Non-pigmented ciliary epithelial cell (primary cell): ENCODE results near the gene ARHGAP32.
"Not testable (repeated sequence)": the region's sequence is repeated elsewhere in the genome, so short reads cannot be mapped to it uniquely, and the experiment has no call there.

ENCODE experiments used
- DNase-seq: peaks from one replicate; pipeline ENCODE4 v3.0.0-alpha.2; 2010; ENCODE audit warnings: low read depth

Gene ARHGAP32

DNA sequence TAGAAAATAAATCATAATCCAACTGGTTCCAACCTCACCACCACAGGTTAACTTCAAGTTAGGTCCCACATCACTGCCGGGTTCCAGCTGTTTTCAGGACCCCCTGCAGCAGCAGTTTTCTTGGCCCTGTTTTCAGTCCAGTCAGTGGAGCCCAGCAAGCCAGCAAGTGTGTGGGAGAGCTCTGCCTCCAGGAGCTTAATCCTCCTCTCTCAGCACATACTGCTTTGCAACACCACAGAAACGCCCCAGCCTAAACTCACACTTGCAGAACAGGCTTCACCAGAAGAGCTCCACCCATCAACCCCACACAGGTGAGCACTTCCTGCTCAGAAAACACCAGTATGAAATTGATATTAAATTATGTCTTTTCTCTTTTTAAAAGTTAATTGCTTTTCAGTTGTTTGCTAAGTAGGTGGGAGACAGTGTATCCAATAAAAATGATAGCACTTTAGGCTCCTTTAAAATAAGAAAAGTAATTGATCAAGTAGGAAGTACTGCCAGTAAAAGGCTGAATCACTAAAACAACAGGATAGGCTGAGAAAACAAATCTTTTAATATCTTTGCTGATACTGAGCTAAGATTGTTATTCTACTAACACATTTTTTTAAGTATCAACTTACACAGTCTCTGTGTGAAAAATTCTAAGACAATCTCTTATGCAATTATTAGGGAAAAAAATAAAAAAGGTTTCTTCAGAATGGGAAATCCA is 168.0 kb downstream of the ARHGAP32 start:
- no peak for DNase-seq

DNA sequence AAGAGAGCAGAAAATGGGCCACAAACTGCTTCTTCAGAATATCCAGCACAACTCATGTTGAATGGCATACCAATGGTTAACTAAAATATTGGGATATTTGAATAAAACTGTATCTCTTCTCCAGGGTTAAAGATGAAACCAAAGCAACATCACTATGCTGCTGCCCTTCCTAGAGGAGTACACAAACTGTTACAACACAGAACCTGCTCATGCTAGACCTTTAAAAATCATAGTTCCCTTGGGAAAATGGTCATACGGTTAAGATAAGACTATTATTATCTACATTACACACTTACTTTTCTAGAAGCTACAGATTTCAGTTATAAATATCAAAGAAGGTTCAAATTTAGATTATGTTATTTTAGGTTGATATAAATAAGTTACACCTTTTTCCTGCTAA is 170.8 kb downstream of the ARHGAP32 start:
- no peak for DNase-seq

DNA sequence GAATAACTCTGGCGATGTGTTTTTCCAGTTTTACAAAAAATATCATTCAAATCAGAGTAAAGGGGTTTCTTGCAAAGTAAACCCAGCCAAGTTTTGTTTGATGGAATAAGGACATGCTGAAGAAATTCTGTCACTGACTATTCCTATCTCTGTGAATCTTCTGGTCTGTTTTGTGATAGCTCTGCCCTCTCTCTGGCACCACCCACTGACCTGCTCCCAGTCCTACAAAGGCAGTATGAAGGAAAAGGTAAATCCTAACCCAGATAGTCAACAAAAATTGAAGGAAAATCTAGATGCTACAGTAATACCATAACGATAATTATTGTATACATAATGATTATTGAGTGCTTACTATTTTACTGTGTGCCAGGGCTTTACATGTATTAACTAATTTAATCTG is 173.1 kb downstream of the ARHGAP32 start:
- no peak for DNase-seq

DNA sequence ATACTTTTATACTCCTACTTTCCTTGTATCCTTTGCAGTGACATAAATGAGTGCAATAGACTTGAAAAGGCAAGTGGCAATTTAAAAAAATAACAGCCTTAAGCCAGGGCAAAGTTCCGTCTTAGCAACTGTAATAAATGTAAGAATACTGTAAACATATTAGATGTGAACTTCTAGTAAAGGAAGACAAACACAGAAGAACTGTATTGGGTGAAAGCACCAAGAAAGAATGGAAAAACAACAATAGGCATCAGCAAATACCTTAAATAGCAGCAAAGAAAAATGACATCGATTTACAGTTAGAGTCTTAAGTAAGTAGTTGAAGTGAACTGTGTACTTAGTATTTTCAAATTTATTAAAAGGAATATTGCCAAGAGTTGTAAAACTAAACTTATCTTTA is 174.0 kb downstream of the ARHGAP32 start:
- no peak for DNase-seq

DNA sequence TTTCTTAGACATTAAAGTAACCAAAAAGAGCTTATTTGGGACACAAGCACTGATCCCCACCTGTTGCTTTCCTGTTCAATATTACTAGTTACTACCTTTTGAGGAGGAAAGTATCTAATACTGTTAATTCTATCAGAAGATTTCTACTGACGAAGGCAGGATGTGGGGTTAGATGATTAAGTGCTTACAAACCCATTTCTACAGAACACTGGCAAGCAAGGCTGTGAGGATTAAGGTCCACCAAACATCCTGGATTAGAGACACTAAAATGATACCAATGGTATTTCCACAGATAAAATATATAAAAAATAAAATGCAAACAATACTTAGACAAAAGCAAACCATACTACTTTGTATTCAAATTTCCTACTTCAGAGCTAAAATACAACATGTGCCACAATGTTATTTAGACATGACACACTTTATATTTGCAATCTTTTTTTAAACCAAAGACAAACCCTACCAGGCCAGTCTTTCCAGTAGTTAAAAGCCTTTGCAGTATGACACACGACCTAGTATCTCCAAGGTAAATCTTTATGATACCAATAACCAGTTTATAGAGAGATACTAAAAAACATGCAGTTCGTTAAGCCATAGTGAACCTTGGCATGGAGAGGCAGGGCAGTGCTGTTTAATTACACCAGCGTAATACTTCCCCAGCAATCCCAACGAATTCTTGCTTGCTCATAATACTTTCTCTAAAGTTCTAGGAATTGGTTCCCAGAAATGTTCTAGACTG is 178.2 kb downstream of the ARHGAP32 start:
- no peak for DNase-seq

DNA sequence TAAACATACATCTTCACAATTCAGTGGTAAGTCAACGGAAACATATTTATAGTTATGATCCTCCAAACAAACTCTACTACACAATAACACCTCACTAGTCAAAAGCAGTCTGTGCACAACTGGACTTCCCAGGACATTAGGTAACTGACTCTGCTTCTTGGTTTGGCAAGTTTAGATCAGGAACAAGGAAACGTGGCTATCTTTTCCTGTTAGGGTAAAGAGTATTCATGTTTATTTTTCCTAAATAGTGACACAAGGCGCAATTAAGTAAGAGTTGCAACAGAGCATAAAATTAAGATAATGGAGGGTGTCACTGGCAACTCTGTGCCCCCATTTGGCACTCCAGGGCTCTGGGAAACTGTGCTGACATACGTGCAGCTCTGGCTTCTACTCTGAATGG is 179.2 kb downstream of the ARHGAP32 start:
- DNase-seq, result no peak

DNA sequence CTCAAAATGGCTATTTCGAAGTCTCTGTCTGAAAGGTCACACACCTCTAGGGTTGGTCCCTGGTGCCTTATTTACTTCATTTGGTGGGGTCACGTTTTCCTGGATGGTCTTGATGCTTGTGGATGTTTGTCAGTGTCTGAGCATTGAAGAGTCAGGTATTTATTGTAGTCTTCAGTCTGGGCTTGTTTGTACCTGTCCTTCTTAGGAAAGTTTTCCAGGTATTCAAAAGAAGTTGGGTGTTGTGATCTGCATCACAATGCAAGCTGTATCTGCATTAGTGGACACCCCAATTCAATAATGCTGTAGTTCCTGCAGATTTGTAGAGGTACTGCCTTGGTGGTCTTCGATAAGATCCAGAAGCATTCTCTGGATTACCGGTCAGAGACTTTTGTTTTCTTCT is 186.0 kb downstream of the ARHGAP32 start:
- no peak for DNase-seq

DNA sequence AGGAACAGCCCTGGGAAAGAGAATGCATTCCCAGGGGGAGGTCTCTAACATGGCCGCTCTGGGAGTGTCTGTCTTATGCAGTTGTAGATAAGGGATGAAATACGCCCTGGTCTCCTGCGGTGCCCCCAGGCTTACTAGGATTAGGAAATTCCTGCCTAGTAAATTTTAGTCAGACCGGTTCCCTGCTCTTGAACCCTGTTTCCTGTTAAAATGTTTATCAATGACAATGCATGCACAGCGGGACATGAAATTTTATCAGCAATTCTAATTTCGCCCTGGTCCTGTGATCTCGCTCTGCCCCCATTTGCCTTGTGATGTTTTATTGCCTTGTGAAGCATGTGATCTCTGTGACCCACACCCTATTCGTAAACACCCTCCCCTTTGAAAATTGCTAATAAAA is 193.0 kb downstream of the ARHGAP32 start:
- DNase-seq, result not testable (repeated sequence)

DNA sequence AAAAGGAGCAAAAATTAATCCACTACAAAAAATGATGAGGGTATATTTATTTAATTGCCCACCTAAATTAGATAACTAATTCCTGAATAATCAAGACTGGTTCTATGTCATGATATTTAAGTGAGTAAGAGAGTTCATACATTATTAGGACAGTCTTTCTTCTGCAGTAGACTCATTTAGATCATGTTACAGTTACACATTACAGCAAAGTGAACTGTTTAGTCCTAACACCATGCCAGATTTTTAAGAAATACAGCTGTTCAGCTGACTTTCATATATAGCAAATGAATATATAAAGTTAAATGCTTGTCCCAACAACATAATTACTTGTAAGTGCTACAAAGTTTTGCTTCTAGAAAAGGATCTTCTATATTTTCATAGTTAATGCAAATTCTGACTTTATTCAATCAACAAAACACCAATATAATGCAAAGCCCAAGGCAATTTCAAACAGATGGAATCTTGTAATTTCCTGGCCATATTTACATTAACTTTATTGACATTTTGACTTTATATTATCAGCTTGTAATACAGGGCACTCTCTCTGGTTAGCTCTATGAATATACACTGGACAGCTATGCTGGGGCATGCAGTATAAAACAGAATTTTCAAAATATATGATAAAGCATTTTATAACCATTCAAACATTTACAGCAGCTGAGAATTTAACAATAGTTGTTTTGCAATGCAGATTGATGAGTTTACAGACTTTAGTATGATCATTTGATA is 203.7 kb downstream of the ARHGAP32 start:
- DNase-seq, result no peak

DNA sequence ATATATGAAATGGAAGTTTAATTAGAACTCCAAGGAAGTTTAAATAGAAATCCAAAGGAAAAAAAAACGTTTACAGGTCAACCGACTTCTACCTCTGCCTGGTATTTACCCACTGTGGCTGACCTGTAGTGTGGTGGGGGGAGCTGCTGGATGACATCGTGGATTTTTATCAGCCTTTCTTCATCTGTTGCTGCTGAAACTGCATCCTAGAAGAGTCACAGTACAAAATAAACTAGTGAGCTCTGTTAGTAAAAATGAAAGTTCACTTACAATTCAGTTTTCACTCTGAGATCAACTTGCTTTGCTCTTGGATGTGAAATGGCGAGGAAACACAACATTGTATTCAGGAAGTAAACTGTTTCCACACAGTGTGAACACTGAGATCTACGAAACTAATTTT is 206.2 kb downstream of the ARHGAP32 start:
- no peak for DNase-seq

DNA sequence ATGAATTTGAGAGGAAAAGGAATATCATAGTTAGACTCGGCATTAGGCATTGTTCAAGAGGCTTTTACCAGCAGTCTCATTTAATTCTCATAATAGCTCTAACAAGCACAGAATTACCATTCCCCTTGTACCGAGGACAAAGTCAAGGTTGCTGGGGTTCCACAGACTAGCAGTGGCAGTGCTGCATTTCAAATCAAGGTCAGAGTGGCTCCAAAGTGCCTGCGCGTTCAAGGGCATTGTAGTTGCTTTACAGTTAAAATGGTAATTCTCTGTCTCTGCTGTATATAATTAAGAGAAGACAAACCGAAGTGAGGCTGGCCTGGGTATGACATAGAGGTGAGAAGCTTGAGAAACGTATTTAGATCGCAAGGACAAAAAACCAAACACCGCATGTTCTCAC is 209.1 kb downstream of the ARHGAP32 start:
- no peak for DNase-seq

DNA sequence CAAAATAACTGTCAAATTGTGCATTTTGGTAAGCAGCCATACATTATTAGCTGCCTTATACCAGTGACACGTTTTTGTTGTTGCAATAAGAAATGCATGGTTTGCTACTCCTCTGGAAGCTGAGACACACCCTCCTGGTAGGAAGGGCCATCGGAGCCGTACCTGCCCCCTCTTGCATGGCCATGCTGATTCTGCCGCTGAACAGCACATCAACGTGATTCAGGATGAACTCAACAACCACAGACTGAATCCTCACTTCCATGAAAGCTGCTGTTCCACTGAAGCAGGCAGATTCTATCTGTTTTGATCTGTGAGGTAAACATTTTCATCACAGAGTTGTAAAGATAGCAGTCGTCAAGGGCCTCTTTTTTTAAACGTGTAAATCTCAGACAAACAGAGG is 210.9 kb downstream of the ARHGAP32 start:
- DNase-seq, result no peak

DNA sequence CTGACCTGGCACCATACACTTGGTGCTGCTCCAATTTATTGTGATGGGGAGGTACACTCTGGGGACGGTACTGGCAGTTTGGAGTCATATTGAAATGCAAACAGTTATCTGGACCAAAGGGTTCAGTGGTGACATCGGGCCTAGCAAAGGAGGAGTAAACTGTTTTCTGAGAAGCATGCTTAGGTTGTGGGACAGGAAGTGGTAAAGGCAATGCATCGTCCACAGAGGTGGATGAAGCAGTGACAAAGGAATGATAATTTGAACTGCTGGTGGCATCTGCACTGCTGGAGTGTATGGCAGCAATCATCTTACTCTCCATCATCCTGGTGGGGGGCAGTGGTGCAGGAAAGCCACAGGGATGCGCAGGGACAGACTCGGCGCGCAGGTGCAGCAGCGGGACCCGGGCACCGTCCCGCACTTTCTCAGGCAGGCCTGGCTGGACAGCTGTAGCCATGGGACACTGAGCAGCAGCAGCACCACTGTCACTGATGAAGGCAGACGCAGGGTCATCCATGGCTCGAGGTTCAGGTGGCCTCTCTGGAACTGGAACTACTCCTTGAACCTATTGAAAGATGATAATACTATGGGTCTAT is 221.4 kb downstream of the ARHGAP32 start:
- no peak for DNase-seq

DNA sequence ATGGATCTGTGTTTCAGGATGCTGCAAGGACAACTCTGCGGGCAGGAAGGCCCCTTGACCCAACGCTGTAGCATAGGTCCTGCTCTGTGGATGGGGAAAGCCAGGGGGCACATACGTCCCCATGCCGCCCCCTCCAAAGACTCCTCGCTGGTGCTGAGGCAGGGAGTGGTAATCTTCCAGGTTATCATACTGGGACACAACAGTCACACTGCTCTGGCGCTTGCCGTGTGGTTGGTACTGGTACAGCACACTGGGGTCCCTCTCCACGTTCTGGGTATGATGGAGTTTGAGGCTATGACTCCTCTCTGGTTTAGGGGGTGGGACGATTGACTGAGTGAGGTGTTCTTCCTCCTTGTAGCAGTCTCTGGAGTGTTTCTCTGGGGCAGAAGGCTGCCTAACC is 223.2 kb downstream of the ARHGAP32 start:
- DNase-seq, result no peak

DNA sequence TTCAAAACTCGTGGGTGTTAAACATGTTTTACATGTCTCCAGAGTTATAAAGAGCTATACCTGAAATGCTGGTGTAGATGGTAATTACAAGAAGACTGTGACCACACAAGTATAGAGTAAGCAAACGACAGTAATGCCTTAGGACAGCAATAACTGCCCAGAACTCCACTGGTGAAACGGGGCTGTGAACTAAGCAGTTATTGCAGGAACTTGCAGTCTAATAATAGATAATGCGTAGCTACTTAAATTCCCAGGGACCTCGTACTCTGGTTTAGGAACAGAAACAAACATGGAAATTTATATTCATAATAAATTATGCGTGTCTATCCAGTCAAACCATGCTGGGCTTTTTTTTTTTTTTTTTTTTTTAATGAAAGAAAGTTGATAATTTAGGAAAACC is 224.5 kb downstream of the ARHGAP32 start:
- no peak for DNase-seq

DNA sequence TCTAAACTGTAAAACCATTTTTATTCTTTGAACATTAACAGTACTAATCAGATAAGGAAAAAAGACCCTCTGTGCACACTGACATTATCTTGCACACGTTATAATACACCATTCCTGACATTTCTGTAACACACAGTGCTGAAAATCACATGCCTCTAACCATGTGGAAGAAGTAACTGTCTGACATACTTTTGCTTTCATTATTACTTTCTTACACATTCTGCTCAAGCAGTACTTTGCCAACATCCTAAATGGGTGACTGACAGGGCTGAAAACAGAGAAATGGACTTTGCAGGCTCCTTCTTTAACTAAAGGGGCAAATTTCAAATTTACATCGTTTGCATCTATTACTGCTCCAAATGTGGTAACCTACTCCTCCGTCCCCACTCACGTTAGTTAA is 226.6 kb downstream of the ARHGAP32 start:
- DNase-seq, result no peak

DNA sequence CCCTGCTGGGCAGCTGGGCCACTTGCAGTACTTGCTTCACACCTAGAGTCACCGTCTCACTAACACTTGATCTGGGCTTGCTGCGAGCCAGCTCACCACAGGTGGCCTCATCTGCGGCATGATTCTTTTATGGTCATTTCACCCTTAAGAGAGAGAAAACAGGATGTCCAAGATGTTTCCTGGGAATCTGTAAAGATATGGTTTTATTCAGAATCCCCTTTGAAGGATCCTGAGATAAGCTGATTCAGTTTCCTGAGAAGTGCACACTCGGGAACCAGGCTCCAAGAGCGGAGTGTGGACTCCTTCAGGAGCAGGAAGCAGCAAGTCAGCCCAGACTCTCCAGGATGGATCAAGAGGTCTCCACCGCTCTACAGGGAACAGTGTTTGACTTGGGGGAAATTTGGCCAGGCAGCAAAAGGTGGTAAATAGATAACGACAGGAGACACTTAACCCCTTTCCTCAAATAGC is 227.6 kb downstream of the ARHGAP32 start:
- no peak for DNase-seq

DNA sequence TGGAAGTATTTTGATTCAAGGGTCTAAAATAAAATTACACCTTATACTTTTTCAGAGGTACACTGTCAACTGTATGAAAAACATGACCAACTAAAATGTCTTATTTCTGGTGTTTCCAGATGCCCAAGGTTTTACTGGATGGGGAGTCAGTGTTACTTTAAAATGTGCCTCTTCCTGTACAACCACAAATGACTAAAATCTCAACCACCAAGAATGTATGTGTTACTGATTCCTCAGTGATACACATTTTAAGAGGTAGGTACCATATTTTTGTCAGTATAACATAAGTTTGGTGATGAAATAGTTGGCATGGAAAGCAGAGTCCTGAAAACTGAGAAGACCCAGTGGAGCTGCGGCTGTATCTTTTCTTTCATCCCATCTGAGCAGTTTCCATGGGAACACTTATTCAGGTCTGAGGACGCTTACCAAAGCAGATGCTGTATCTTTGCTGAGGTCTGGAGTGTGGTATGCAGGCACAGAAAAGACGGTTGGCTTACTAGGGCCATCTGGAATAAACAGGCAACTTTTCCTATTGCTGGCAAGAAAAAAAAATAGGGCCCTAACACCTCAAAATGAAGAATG is 228.3 kb downstream of the ARHGAP32 start:
- no peak for DNase-seq

DNA sequence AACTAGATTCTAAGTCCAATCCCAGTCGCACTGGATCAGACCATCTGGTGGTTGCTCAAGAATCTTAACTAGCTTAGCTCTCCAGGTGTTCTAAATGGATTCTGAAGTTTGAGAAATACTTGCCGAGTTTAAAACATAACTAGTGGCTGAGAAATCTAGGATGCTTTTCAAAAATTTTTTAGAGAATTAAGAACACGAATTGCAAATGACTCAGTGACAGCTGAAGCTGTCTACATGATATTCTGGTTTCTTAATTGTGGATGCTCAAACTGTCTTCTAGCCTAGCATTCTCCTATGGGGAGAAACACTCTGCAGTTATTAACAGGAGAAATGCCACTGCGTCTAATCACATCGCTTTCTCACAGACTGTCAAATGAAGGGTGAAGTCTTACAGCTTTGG is 229.2 kb downstream of the ARHGAP32 start:
- no peak for DNase-seq

DNA sequence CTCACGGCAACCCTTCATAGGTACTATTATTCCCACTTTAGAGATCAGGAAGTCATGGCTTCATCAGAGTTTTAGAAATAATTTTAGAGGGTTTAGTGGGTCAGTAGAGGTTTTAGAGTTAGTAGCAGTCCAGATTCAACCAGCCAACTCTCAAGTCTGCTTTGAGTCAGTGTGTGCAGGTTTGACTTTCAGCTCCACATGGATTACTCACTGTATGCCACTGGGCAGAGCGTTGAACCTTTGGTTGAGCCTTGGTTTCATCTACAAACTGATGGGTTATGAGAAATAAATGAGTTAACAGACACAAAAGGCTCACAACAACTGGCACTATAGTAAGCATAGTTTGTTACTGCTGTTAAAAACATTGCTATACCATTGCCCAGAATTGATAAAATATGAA is 230.5 kb downstream of the ARHGAP32 start:
- no peak for DNase-seq

DNA sequence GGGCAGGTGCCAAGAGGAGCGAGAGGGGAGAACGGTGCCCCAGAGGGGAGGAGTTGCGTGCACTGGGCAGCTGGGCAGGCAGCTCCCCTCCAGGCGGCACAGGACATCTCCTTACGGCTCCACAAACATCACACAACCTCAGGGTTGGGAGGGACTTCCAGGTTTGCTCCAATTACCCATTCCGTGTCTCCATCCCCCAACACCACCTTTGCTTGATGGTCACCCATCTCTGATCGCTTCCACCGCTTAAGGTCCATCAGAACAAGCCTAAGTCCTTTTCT is 235.0 kb downstream of the ARHGAP32 start:
- no peak for DNase-seq

DNA sequence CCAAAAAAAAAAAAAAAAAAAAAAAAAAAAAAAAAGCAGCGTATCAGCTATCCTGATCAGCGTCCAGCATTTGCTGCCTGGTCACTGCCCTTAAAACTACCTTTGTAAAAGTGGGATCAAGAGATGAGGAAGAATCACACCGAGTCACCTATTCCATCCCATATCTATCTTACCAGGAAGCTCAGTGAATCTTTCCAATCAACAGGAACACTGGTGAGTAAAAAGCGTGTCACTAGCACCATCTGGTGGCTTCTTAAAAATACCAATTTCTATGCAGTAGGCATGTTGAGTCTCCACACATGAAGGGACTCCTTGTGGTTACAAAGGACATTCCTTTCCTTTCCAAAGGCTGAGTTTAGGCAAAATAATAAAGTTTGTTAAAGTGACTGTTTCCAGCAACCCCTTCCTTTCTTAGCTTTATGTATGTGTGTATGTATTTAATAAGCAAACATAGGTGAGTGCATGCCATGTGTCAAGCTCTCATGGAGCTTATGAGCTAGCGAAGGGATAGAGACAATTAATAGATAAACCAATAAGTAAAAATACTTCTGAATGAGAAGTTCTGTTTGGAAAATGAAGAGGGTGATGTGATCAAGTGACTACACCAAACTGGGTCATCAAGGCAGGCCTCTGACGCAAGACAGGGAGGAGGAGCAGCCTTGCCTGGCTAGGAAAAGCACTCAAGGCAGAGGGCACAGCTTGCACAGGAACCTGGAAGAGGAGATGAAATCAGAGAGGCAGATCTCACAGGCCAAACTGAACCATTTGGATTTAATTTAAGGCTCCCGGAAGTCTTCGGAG is 235.5 kb downstream of the ARHGAP32 start:
- peak; percentile 46 for DNase-seq
